Measurements from ENCODE around the gene ZKSCAN4.
A peak's percentile ranks its signal among the peaks of the same experiment; 100 is the strongest.

The ZKSCAN4 gene

GRCh38 chr6:28215425-28215824 is 36.6 kb downstream of the ZKSCAN4 start:
- no peak for TF ChIP-seq CTCF (conservative IDR thresholded peaks at IDR 0.05)
- no peak overlapping the region for H3K27ac ChIP-seq

GRCh38 chr6:28213213-28213523 is 38.9 kb downstream of the ZKSCAN4 start:
- H3K27ac ChIP-seq = peak overlapping the region; percentile 58
- no peak for TF ChIP-seq CTCF (conservative IDR thresholded peaks at IDR 0.05)

DNA sequence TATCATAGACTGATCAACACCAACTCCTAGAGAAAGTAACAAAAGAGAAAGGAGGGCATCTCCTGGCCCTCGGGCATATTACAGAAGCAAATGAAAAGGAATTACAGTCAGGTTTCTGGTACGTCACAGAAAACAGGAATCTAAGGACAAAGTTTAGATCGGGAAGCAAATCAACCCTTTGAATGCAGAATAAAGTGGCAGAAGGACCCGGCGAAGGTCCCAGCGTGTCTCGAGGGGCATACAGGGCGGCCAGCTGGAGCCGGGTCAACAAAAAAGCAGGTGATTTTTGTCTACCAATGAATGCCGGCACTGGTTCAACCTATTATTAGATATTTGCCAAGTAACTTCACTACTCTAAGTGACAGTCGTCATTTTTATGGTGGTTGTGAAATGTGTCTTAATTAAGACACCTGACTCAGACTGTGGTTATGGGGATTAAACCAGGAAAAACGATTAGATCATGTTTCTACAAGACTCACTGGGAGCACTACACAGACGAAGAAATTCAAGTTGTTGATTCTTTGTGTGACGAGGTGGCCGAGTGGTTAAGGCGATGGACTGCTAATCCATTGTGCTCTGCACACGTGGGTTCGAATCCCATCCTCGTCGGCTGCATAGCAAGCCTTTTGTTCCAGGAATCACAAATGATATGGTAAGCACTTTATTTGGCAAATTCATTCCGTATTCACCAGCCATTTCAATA is 39.4 kb downstream of the ZKSCAN4 start:
- peak overlapping the region; percentile 58 for H3K27ac ChIP-seq
- peak; percentile 70 for TF ChIP-seq CTCF (conservative IDR thresholded peaks at IDR 0.05)

- TF ChIP-seq CTCF (conservative IDR thresholded peaks at IDR 0.05) = no peak
- H3K27ac ChIP-seq = peak overlapping the region; percentile 58
These were observed 40.1 kb downstream of the ZKSCAN4 start for GRCh38 chr6:28211840-28212509.

DNA sequence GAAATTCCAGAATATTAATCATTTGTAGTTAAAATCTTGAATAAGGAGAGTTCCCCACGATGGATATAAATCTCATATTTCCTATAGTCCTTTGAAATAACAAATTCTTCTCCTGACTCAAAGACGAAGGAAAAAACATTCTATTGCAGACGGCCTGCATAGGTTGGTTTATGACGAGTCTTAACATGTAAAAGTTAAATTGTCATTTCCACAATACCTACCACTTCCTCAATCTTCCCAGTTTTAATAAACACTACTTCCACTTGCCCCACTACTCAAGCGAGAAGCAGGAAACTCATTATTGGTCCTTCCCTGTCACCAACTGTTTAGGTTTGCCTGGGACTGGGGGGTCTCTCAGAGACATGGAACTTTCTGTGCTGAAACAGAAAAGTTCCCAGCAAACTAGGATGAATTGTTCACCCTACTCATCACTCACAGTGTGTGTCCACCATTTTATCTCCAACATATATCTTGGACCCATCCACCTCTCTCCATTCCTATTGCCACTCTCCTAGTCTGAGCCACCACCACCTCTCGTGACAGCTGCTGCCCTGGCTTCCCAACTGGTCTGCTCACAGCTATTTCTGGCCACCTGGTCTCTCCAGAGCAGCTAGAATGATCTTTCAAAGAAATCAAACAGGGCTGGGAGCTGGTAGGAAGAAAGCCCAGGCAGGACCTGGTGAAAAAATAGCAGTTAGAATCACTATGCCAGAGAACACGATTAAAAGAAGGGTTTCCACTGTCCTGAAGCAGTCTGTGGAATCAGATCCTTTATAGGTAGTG is 42.1 kb downstream of the ZKSCAN4 start:
- no peak for TF ChIP-seq CTCF (conservative IDR thresholded peaks at IDR 0.05)
- H3K27ac ChIP-seq = no peak overlapping the region

DNA sequence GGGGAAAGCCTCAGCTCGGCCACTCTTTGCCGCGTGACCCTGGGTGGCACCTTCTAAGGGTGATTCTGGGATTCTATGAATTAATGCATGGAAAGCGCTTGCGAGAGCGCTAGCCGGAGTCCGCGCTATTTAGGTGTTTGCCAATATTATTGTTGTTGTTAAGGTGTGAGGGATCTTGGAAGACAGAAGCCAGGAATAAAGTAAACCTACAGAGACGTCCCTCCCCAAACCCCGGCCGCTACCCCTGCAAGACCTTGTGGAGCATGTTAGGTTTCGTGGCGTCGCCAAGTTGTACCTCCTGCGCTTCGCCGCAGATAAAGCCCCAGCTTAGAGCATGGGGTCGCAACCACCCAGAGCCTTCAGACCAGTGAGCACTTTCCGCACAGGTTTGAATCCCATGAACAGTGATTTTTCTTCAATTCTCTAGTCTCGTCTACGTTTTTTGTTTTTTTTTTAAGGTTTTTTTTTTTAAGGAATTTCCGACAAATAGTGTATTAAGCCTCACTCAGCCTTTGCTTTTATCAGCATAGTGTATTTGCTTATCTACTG is 43.9 kb downstream of the ZKSCAN4 start:
- H3K27ac ChIP-seq = no peak overlapping the region
- TF ChIP-seq CTCF (conservative IDR thresholded peaks at IDR 0.05) = no peak

GRCh38 chr6:28207510-28208110 is 44.5 kb downstream of the ZKSCAN4 start:
- TF ChIP-seq CTCF (conservative IDR thresholded peaks at IDR 0.05) = no peak
- H3K27ac ChIP-seq = peak overlapping the region; percentile 32; the same call in 1 of the 2 replicates

Measured in VCaP (cell line).